HG03469 (cell line): ENCODE data around the gene ARHGAP25.

Experiments used
- ATAC-seq: cut with Tn5 transposase; IDR thresholded peaks from one replicate; pipeline ENCODE4 v1.9.1; 2021; ENCODE audit warnings: mild to moderate bottlenecking, moderate library complexity, moderate number of reproducible peaks; ENCODE audit not compliant: unreplicated experiment

ARHGAP25 gene

GRCh38 chr2:68829749-68830148, 95.1 kb downstream of the ARHGAP25 start:
- no peak for ATAC-seq

- no peak for ATAC-seq
Measured at GRCh38 chr2:68831686-68832232, 97.1 kb downstream of the ARHGAP25 start.

- ATAC-seq, result peak; percentile 40
Measured at GRCh38 chr2:68832233-68832869, 97.7 kb downstream of the ARHGAP25 start.

- no peak for ATAC-seq
Measured at GRCh38 chr2:68833162-68833561, 98.6 kb downstream of the ARHGAP25 start.

GRCh38 chr2:68834737-68835376, 100.2 kb downstream of the ARHGAP25 start:
- ATAC-seq, result no peak

GRCh38 chr2:68835621-68836020, 101.0 kb downstream of the ARHGAP25 start:
- ATAC-seq, result no peak

GRCh38 chr2:68837164-68837860, 102.7 kb downstream of the ARHGAP25 start:
- no peak for ATAC-seq

GRCh38 chr2:68837861-68838341, 103.3 kb downstream of the ARHGAP25 start:
- ATAC-seq, result no peak

- ATAC-seq, result no peak
Measured at GRCh38 chr2:68838641-68839040, 104.0 kb downstream of the ARHGAP25 start.

- ATAC-seq, result no peak
Measured at GRCh38 chr2:68839260-68839833, 104.7 kb downstream of the ARHGAP25 start.

GRCh38 chr2:68845043-68845442, 110.4 kb downstream of the ARHGAP25 start:
- ATAC-seq, result no peak

GRCh38 chr2:68846091-68846490, 111.5 kb downstream of the ARHGAP25 start:
- ATAC-seq, result no peak

- no peak for ATAC-seq
Measured at GRCh38 chr2:68847751-68848150, 113.1 kb downstream of the ARHGAP25 start.

- ATAC-seq, result no peak
Measured at GRCh38 chr2:68849579-68850030, 115.0 kb downstream of the ARHGAP25 start.

- ATAC-seq, result no peak
Measured at GRCh38 chr2:68850524-68850923, 115.9 kb downstream of the ARHGAP25 start.

- no peak for ATAC-seq
Measured at GRCh38 chr2:68853035-68853434, 118.4 kb downstream of the ARHGAP25 start.

GRCh38 chr2:68853915-68854314, 119.3 kb downstream of the ARHGAP25 start:
- no peak for ATAC-seq

GRCh38 chr2:68854476-68854875, 119.9 kb downstream of the ARHGAP25 start:
- no peak for ATAC-seq

- no peak for ATAC-seq
Measured at GRCh38 chr2:68855550-68855949, 120.9 kb downstream of the ARHGAP25 start.

GRCh38 chr2:68857202-68857845, 122.7 kb downstream of the ARHGAP25 start:
- no peak for ATAC-seq
